Inflammatory macrophage (primary cell): Measurements from ENCODE around the gene MARK2.
"Not testable (repeated sequence)": the region's sequence is repeated elsewhere in the genome, so short reads cannot be mapped to it uniquely, and the experiment has no call there.

Experiments used
- DNase-seq, 2 donors: peaks; one replicate each; pipeline ENCODE4 v3.0.0-alpha.2; 2020 to 2022
- total RNA-seq, 18 experiments: gene quantifications; one replicate each; lab custom pipeline; 2026; ENCODE audit warnings: mixed read lengths in 6 of 18, inconsistent platforms in 2 of 18; lab: John Stamatoyannopoulos, UW

MARK2 gene
- 18.7 to 71.9 (median 36.1) reads per million in 18 experiments for total RNA-seq

GRCh38 chr11:63838678-63839507 lies at the start of gene MARK2:
MARK2 (plus strand) TSS chr11:63839110; CDS start chr11:63839507, 397 bp downstream.
- DNase-seq, result peak; percentile 98 to 99

- no peak for DNase-seq
Observed at GRCh38 chr11:63791495-63792167, 47.3 kb upstream of the MARK2 start.

GRCh38 chr11:63793161-63793560 lies 45.7 kb upstream of the MARK2 start:
- DNase-seq, result peak; percentile 62 to 66

- peak in 1 of 2 donors; percentile 14 for DNase-seq
Observed at GRCh38 chr11:63795066-63795465, 43.8 kb upstream of the MARK2 start.

- no peak for DNase-seq
Observed at GRCh38 chr11:63800921-63801320, 38.0 kb upstream of the MARK2 start.

GRCh38 chr11:63802637-63803414 lies 36.1 kb upstream of the MARK2 start:
- peak in 1 of 2 donors; percentile 11 for DNase-seq

- DNase-seq, result no peak
Observed at GRCh38 chr11:63804259-63804658, 34.7 kb upstream of the MARK2 start.

GRCh38 chr11:63805844-63806415 lies 33.0 kb upstream of the MARK2 start:
- DNase-seq, result no peak

GRCh38 chr11:63810383-63810782 lies 28.5 kb upstream of the MARK2 start:
- not testable (repeated sequence) for DNase-seq

- no peak for DNase-seq
Observed at GRCh38 chr11:63811522-63811921, 27.4 kb upstream of the MARK2 start.

- peak; percentile 52 to 70 for DNase-seq
Observed at GRCh38 chr11:63813035-63813562, 25.8 kb upstream of the MARK2 start, which contains the start of gene SPINDOC. SPINDOC (plus strand) TSS chr11:63813456; CDS start chr11:63813687, 231 bp downstream.

- DNase-seq, result peak in 1 of 2 donors; percentile 40
Observed at GRCh38 chr11:63813563-63814382, 25.1 kb upstream of the MARK2 start.

- DNase-seq, result no peak
Observed at GRCh38 chr11:63814383-63814736, 24.6 kb upstream of the MARK2 start.

GRCh38 chr11:63816166-63816565 lies 22.7 kb upstream of the MARK2 start:
- peak; percentile 37 to 82 for DNase-seq

- no peak for DNase-seq
Observed at GRCh38 chr11:63816732-63817131, 22.2 kb upstream of the MARK2 start.

- DNase-seq, result no peak
Observed at GRCh38 chr11:63817758-63818498, 21.0 kb upstream of the MARK2 start.

GRCh38 chr11:63818609-63819008 lies 20.3 kb upstream of the MARK2 start:
- DNase-seq, result no peak

- DNase-seq, result no peak
Observed at GRCh38 chr11:63821411-63821810, 17.5 kb upstream of the MARK2 start.

GRCh38 chr11:63826471-63827190 lies 12.3 kb upstream of the MARK2 start:
- no peak for DNase-seq
